NB4 (cell line): ENCODE results near the gene NOC4L.

Experiments
- DNase-seq: peaks from one replicate; pipeline ENCODE4 v3.0.0; 2010; ENCODE audit warnings: low read depth
- H3K4me3 ChIP-seq: one replicate; pipeline ENCODE4 v1.5.1; 2011; ENCODE audit warnings: mild to moderate bottlenecking, low read depth, low read length, moderate library complexity
- CTCF ChIP-seq: IDR thresholded peaks from one replicate; pipeline ENCODE4 v1.5.1; 2012; ENCODE audit warnings: low read depth, low read length
- MAX ChIP-seq: IDR thresholded peaks from 2 replicates; pipeline ENCODE4 v1.6.1; 2011; ENCODE audit warnings: low read depth, low read length
- MYC ChIP-seq: IDR thresholded peaks from 2 replicates; pipeline ENCODE4 v1.6.1; 2011; ENCODE audit warnings: low read depth, low read length
- POLR2A ChIP-seq: IDR thresholded peaks from 2 replicates; pipeline ENCODE4 v1.6.1; 2011; ENCODE audit warnings: mild to moderate bottlenecking; ENCODE audit not compliant: insufficient read length; ENCODE audit errors: extremely low read depth

The NOC4L gene

GRCh38 chr12:132174839-132175490 is 30.7 kb downstream of the NOC4L start:
- peak; percentile 52 for DNase-seq
- H3K4me3 ChIP-seq: no peak overlapping the region
- TF ChIP-seq POLR2A: no peak
- no peak for TF ChIP-seq CTCF
- TF ChIP-seq MAX: no peak
- no peak for TF ChIP-seq MYC

DNA sequence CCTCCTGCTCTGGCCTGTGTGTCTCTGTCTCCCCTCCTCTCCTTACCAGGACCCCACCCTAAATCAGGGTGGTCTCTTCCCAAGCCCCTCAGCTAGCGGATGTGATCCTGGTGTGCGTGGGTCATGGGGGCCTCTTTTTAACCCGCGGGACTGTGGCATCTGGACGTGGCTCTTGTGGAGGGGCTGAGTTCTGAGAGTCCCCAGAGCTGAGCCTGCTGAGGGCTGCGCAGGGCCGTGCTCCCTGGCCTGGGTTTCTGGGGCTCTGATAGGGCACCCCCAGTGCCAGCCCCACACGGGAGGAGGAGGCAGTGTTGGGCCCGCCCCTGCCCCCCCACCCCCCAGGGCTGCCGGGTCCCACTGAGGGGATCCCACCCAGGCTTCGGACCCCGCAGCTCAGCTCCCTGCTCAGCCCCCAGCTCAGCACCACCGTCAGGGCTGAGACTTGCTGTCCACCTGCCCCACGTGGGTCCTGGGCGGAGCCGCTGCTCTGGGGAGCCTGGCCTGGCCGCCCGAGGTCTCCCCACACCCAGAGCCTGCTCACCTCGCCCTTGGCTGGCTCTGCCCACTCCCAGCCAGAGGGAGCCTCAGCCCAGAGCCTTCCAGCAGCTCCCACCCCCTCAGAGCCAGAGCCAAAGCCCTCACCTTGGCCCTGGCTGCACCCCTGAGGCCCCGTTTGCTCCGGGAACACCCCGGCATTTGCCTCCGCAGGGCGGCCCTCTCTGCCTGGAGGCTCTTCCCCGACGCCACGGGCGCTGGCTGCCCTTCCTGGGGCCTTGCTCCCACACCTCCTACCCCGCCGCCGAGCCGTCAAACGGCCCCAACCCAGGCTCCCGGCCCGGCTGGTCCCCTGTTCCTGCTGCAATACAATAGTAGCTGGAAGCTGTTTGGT is 31.5 kb downstream of the NOC4L start:
- TF ChIP-seq MAX: no peak
- no peak for TF ChIP-seq MYC
- TF ChIP-seq CTCF: no peak
- TF ChIP-seq POLR2A: no peak
- no peak for DNase-seq
- H3K4me3 ChIP-seq: no peak overlapping the region

- no peak for DNase-seq
- no peak for TF ChIP-seq MAX
- H3K4me3 ChIP-seq: no peak overlapping the region
Measured at GRCh38 chr12:132176385-132176919, 32.2 kb downstream of the NOC4L start.

GRCh38 chr12:132176920-132177551 is 32.8 kb downstream of the NOC4L start:
- TF ChIP-seq POLR2A: no peak
- no peak overlapping the region for H3K4me3 ChIP-seq
- DNase-seq: no peak

GRCh38 chr12:132178316-132178715 is 34.1 kb downstream of the NOC4L start:
- H3K4me3 ChIP-seq: peak overlapping the region; percentile 32
- no peak for TF ChIP-seq CTCF
- no peak for TF ChIP-seq POLR2A
- TF ChIP-seq MAX: no peak
- no peak for TF ChIP-seq MYC
- peak; percentile 86 for DNase-seq

DNA sequence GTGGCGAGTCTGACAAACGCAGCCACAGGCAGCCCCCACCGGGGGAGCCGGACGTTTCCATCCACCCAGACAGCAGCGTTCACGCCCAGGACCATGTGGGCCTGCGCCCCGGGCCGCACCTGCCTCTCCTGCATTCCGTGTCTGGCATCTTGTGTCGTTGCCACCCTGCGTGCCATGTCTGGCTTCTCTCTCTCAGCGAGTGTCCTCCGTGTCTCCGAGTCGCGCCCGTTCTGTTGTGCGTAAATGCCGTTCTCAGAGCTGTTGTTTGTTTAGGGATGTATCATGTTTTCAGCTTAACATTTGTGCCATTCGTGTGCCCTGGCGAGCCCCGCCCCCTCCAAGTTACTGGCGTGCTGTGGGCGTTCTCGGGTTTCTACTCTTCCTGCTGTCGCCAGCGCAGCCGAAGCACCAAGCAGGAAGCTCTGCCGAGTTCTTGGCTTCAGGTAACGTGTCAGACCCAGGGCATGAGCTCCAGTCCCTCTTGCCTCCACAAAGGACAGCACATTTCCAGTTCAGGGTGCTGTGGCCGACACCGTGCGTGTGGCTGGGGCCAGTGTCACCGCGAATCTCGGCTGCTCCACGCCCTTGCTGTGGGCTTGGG is 34.6 kb downstream of the NOC4L start:
- DNase-seq: peak; percentile 61
- TF ChIP-seq MYC (peak; percentile 40; the same call in 1 of the 2 replicates), MAX (peak; percentile 17; the same call in 1 of the 2 replicates), POLR2A (no peak)
- H3K4me3 ChIP-seq: no peak overlapping the region
